GM19240 (cell line): Measurements from ENCODE around the gene CCDC24.

Source experiments
- DNase-seq: peaks from one replicate; pipeline ENCODE4 v3.0.0; 2011; ENCODE audit warnings: low spot score; ENCODE audit not compliant: insufficient read length

The CCDC24 gene

GRCh38 chr1:43997295-43997999 is 6.0 kb downstream of the CCDC24 start:
- DNase-seq: no peak

GRCh38 chr1:43998000-43998378 is 6.6 kb downstream of the CCDC24 start:
- no peak for DNase-seq

GRCh38 chr1:43999455-43999854 is 8.1 kb downstream of the CCDC24 start:
- no peak for DNase-seq

GRCh38 chr1:44000122-44000665 is 8.8 kb downstream of the CCDC24 start:
- no peak for DNase-seq

- DNase-seq: no peak
Measured at GRCh38 chr1:44002165-44002564, 10.8 kb downstream of the CCDC24 start.

GRCh38 chr1:44002606-44003157 is 11.3 kb downstream of the CCDC24 start:
- DNase-seq: no peak

- no peak for DNase-seq
Measured at GRCh38 chr1:44008259-44008658, 16.9 kb downstream of the CCDC24 start.

- DNase-seq: no peak
Measured at GRCh38 chr1:44010935-44011471, 19.6 kb downstream of the CCDC24 start.

GRCh38 chr1:44012404-44012803 is 21.0 kb downstream of the CCDC24 start:
- DNase-seq: no peak

GRCh38 chr1:44012941-44013609 is 21.7 kb downstream of the CCDC24 start:
- no peak for DNase-seq

GRCh38 chr1:44013949-44014348 is 22.6 kb downstream of the CCDC24 start:
- DNase-seq: no peak

- DNase-seq: no peak
Measured at GRCh38 chr1:44014365-44015104, 23.1 kb downstream of the CCDC24 start.

- DNase-seq: no peak
Measured at GRCh38 chr1:44015206-44015605, 23.8 kb downstream of the CCDC24 start.

GRCh38 chr1:44016041-44016889 is 24.9 kb downstream of the CCDC24 start:
- no peak for DNase-seq

GRCh38 chr1:44016890-44017400 is 25.5 kb downstream of the CCDC24 start:
- no peak for DNase-seq

GRCh38 chr1:44019466-44019948 is 28.1 kb downstream of the CCDC24 start:
- DNase-seq: no peak

GRCh38 chr1:44020464-44020863 is 29.1 kb downstream of the CCDC24 start:
- no peak for DNase-seq

GRCh38 chr1:44021156-44021555 is 29.8 kb downstream of the CCDC24 start:
- DNase-seq: no peak

- DNase-seq: no peak
Measured at GRCh38 chr1:44021581-44022321, 30.4 kb downstream of the CCDC24 start.
